Small intestine (tissue), 7 donors: ENCODE measurements around the gene STUM. TPM values are rescaled to one million over a fixed set of nuclear protein-coding genes. Genes with fewer than 3 reads are reported as not detected.

Source experiments
- DNase-seq, 2 donors: peaks; one replicate each; pipeline versions ENCODE4 v3.0.0 to v3.0.0-alpha.2; 2013
- FAIRE-seq: peaks from 2 replicates; lab custom pipeline; 2012; peaks lifted over from hg19 to GRCh38; lab: Jason Lieb, UNC
- H3K27ac ChIP-seq, 3 donors: one replicate each; pipeline ENCODE4 v1.5.1; 2013; ENCODE audit warnings: low read length in 2 of 3, mild to moderate bottlenecking in 2 of 3, control low read depth in 1 of 3, inconsistent platforms in 1 of 3, low read depth in 1 of 3, moderate library complexity in 1 of 3
- H3K27me3 ChIP-seq, 3 donors: one replicate each; pipeline ENCODE4 v1.6.1; 2013; ENCODE audit warnings: low read length in 3 of 3, inconsistent platforms in 1 of 3; ENCODE audit not compliant: control insufficient read depth in 3 of 3, insufficient read depth in 3 of 3
- H3K36me3 ChIP-seq, 3 donors: one replicate each; pipeline ENCODE4 v1.6.1; 2013; ENCODE audit warnings: low read length in 3 of 3, inconsistent platforms in 1 of 3, low read depth in 1 of 3, mild to moderate bottlenecking in 1 of 3, moderate library complexity in 1 of 3; ENCODE audit not compliant: control insufficient read depth in 3 of 3, insufficient read depth in 2 of 3
- H3K4me1 ChIP-seq, 3 donors: one replicate each; pipeline ENCODE4 v1.6.1; 2013; ENCODE audit warnings: low read length in 2 of 3, inconsistent platforms in 1 of 3, low read depth in 1 of 3, mild to moderate bottlenecking in 1 of 3, moderate library complexity in 1 of 3; ENCODE audit not compliant: control insufficient read depth in 3 of 3, insufficient read depth in 2 of 3
- H3K4me3 ChIP-seq, 3 donors: one replicate each; pipeline ENCODE4 v1.5.1; 2013; ENCODE audit warnings: low read length in 3 of 3, control low read depth in 1 of 3, inconsistent platforms in 1 of 3, low read depth in 1 of 3, mild to moderate bottlenecking in 1 of 3, moderate library complexity in 1 of 3
- H3K9me3 ChIP-seq, 2 donors: one replicate each; pipeline ENCODE4 v1.6.1; 2013; ENCODE audit warnings: low read depth in 1 of 2, low read length in 1 of 2; ENCODE audit not compliant: control insufficient read depth in 2 of 2, insufficient read depth in 1 of 2
- WGBS, 3 donors: extraction: QIAGEN DNeasy Blood & Tissue Kit; methylation state at CpG; one replicate each; pipeline ENCODE4 v1.1.7; 2013; 5-methylcytosine and 5-hydroxymethylcytosine counted together
- polyA plus RNA-seq, 4 donors: library from polyadenylated mRNA; stranded (reverse) in 3 of 4; unstranded in 1 of 4; fragments of 200-250 nt in 3 of 4; fragments of 120-200 nt in 1 of 4; gene quantifications; one replicate each; pipeline versions ENCODE4 v1.2.1 to v1.2.3, GENCODE V29; 2013
- donor health status: healthy with polysubstance abuse.
- donor health status: control.
- donor health status: control.
- donor health status: Bipolar disorder and iron deficiency.
- donor health status: healthy.

STUM gene
- polyA plus RNA-seq, 4 donors: under 0.01 to 9.6 (median 0.55) TPM

GRCh38 chr1:226650236-226650841, 101.8 kb downstream of the STUM start:
- Histone ChIP-seq H3K27ac (no peak overlapping the region), H3K36me3 (peaks cover 0 to 35% (median 0%) of the 10 kb centered on the region in 3 donors), H3K9me3 (no peaks in the 10 kb centered on the region), H3K27me3 (no peaks in the 10 kb centered on the region), H3K4me3 (no peak overlapping the region), H3K4me1 (peaks cover 0 to 13% (median 11%) of the 10 kb centered on the region in 3 donors)
- DNase-seq (no peak), FAIRE-seq (no peak)
- 78 to 85% (median 85%) methylated on average over 11 of the region's 11 CpGs for WGBS, 3 donors

- peaks cover 0 to 29% (median 0%) of the 10 kb centered on the region in 3 donors for H3K36me3 ChIP-seq
- 88 to 93% (median 90%) methylated on average over 12 of the region's 12 CpGs for WGBS, 3 donors
- no peak for FAIRE-seq
These were observed 102.6 kb downstream of the STUM start for GRCh38 chr1:226651041-226651731.

GRCh38 chr1:226651732-226652105, 103.2 kb downstream of the STUM start:
- Histone ChIP-seq H3K4me1 (peaks cover 0 to 25% (median 15%) of the 10 kb centered on the region in 3 donors), H3K4me3 (no peak overlapping the region), H3K27me3 (no peaks in the 10 kb centered on the region), H3K9me3 (no peaks in the 10 kb centered on the region), H3K36me3 (peaks cover 0 to 24% (median 0%) of the 10 kb centered on the region in 3 donors), H3K27ac (no peak overlapping the region)
- 86 to 95% (median 91%) methylated on average over 4 of the region's 4 CpGs for WGBS, 3 donors
- DNase-seq (no peak), FAIRE-seq (no peak)

More at GRCh38 chr1:226651041-226651731, 102.6 kb downstream of the STUM start:
- Histone ChIP-seq H3K4me3 (no peak overlapping the region), H3K27me3 (no peaks in the 10 kb centered on the region), H3K27ac (no peak overlapping the region), H3K9me3 (no peaks in the 10 kb centered on the region), H3K4me1 (peaks cover 0 to 20% (median 11%) of the 10 kb centered on the region in 3 donors)
- DNase-seq: no peak

- FAIRE-seq: no peak
- H3K27ac ChIP-seq: no peak overlapping the region
- 89 to 96% (median 91%) methylated on average over 6 of the region's 6 CpGs for WGBS, 3 donors
- peaks cover 0 to 32% (median 19%) of the 10 kb centered on the region in 3 donors for H3K4me1 ChIP-seq
- H3K36me3 ChIP-seq: peaks cover 0 to 15% (median 0%) of the 10 kb centered on the region in 3 donors
- no peaks in the 10 kb centered on the region for H3K9me3 ChIP-seq
- no peaks in the 10 kb centered on the region for H3K27me3 ChIP-seq
- H3K4me3 ChIP-seq: no peak overlapping the region
- no peak for DNase-seq
These were observed 104.0 kb downstream of the STUM start for GRCh38 chr1:226652613-226653012.

GRCh38 chr1:226653311-226653921, 104.9 kb downstream of the STUM start:
- Histone ChIP-seq H3K36me3 (peaks cover 0 to 7% (median 0%) of the 10 kb centered on the region in 3 donors), H3K4me3 (no peak overlapping the region), H3K4me1 (peaks cover 0 to 32% (median 19%) of the 10 kb centered on the region in 3 donors), H3K27ac (peak overlapping the region in 1 of 3 donors; percentile 86), H3K27me3 (no peaks in the 10 kb centered on the region), H3K9me3 (no peaks in the 10 kb centered on the region)
- 73 to 91% (median 73%) methylated on average over 11 of the region's 11 CpGs for WGBS, 3 donors
- DNase-seq (peak in 1 of 2 donors; percentile 40), FAIRE-seq (no peak)

GRCh38 chr1:226654046-226654667, 105.6 kb downstream of the STUM start:
- peaks cover 0 to 2% (median 0%) of the 10 kb centered on the region in 3 donors for H3K36me3 ChIP-seq
- peak overlapping the region; percentile 21 to 86 (median 35) for H3K27ac ChIP-seq
- H3K4me3 ChIP-seq: no peak overlapping the region
- H3K4me1 ChIP-seq: peaks cover 0 to 32% (median 19%) of the 10 kb centered on the region in 3 donors
- WGBS, 3 donors: 45 to 55% (median 51%) methylated on average over 8 of the region's 8 CpGs
- H3K27me3 ChIP-seq: no peaks in the 10 kb centered on the region
- DNase-seq (no peak), FAIRE-seq (no peak)
- no peaks in the 10 kb centered on the region for H3K9me3 ChIP-seq

- 60 to 65% (median 61%) methylated on average over 8 of the region's 8 CpGs for WGBS, 3 donors
- H3K4me1 ChIP-seq: peaks cover 0 to 32% (median 19%) of the 10 kb centered on the region in 3 donors
- H3K27me3 ChIP-seq: no peaks in the 10 kb centered on the region
- peak overlapping the region; percentile 21 to 86 (median 35) for H3K27ac ChIP-seq
- FAIRE-seq (no peak), DNase-seq (no peak)
- H3K36me3 ChIP-seq: peaks cover 0 to 2% (median 0%) of the 10 kb centered on the region in 3 donors
- no peak overlapping the region for H3K4me3 ChIP-seq
- no peaks in the 10 kb centered on the region for H3K9me3 ChIP-seq
These were observed 106.1 kb downstream of the STUM start for GRCh38 chr1:226654668-226655055.
